HEK293T (cell line): Measurements from ENCODE around the gene RINL.

ENCODE experiments used
- CTCF ChIA-PET: fragments of 350-600 bp; formaldehyde crosslinking; extraction: SDS; loops from one replicate; lab custom pipeline; 2021; ENCODE audit warnings: antibody characterized with exemption, inconsistent platforms; lab: Yijun Ruan, JAX
- POLR2A ChIA-PET: fragments of 350-600 bp; formaldehyde crosslinking; extraction: SDS; loops from one replicate; lab custom pipeline; 2020; ENCODE audit warnings: antibody characterized with exemption, inconsistent platforms; lab: Yijun Ruan, JAX
- DNase-seq: peaks from one replicate; pipeline ENCODE4 v3.0.0; 2012; ENCODE audit warnings: mixed read lengths; ENCODE audit errors: extremely low spot score
- ARNT ChIP-seq: fragments of 450-650 bp; IDR thresholded peaks from 2 replicates; pipeline ENCODE4 v1.6.1; 2017; ENCODE audit warnings: mild to moderate bottlenecking
- BHLHE40 ChIP-seq: fragments of 450-650 bp; IDR thresholded peaks from 2 replicates; pipeline ENCODE4 v1.6.1; 2016; ENCODE audit warnings: mild to moderate bottlenecking, moderate library complexity, borderline replicate concordance
- CTBP1 ChIP-seq: fragments of 450-650 bp; IDR thresholded peaks from 2 replicates; pipeline ENCODE4 v1.6.1; 2016; ENCODE audit warnings: borderline replicate concordance
- ELF4 ChIP-seq: fragments of 450-650 bp; IDR thresholded peaks from 2 replicates; pipeline ENCODE4 v1.6.1; 2017; ENCODE audit warnings: antibody characterized with exemption
- FOXA1 ChIP-seq: fragments of 450-650 bp; IDR thresholded peaks from 2 replicates; pipeline ENCODE4 v1.6.1; 2016; ENCODE audit warnings: mild to moderate bottlenecking
- FOXK2 ChIP-seq: fragments of 450-650 bp; IDR thresholded peaks from 2 replicates; pipeline ENCODE4 v1.6.1; 2016; ENCODE audit warnings: mild to moderate bottlenecking
- FOXM1 ChIP-seq: fragments of 450-650 bp; IDR thresholded peaks from 2 replicates; pipeline ENCODE4 v1.6.1; 2017; ENCODE audit warnings: mild to moderate bottlenecking, borderline replicate concordance
- HDGF ChIP-seq: fragments of 450-650 bp; IDR thresholded peaks from 2 replicates; pipeline ENCODE4 v1.6.1; 2017; ENCODE audit warnings: antibody characterized with exemption, borderline replicate concordance
- L3MBTL2 ChIP-seq: fragments of 450-650 bp; conservative IDR thresholded peaks from 2 replicates; pipeline ENCODE4 v1.6.1; 2016; ENCODE audit warnings: mild to moderate bottlenecking
- LEF1 ChIP-seq: fragments of 450-650 bp; IDR thresholded peaks from 2 replicates; pipeline ENCODE4 v1.6.1; 2017; ENCODE audit warnings: mild to moderate bottlenecking, borderline replicate concordance
- NFRKB ChIP-seq: fragments of 450-650 bp; IDR thresholded peaks from 2 replicates; pipeline ENCODE4 v1.6.1; 2016; ENCODE audit warnings: mild to moderate bottlenecking, moderate library complexity
- SP1 ChIP-seq: fragments of 450-650 bp; IDR thresholded peaks from 2 replicates; pipeline ENCODE4 v1.6.1; 2017
- SUZ12 ChIP-seq: fragments of 450-650 bp; IDR thresholded peaks from 2 replicates; pipeline ENCODE4 v1.6.1; 2016; ENCODE audit warnings: mild to moderate bottlenecking
- TARDBP ChIP-seq: fragments of 450-650 bp; IDR thresholded peaks from 2 replicates; pipeline ENCODE4 v1.6.1; 2016
- ZNF384 ChIP-seq: fragments of 450-650 bp; IDR thresholded peaks from 2 replicates; pipeline ENCODE4 v1.6.1; 2016
- TF ChIP-seq, protein P1 (sequence below): fragments of 450-650 bp; IDR thresholded peaks from 2 replicates; pipeline ENCODE4 v1.6.1; 2016

Gene RINL

GRCh38 chr19:38908911-38909310, 30.8 kb upstream of the RINL start:
- CTCF ChIA-PET = no interaction called here
- POLR2A ChIA-PET = no interaction called here
- no peak for DNase-seq
- TF ChIP-seq NFRKB = no peak

GRCh38 chr19:38907670-38908069, 29.6 kb upstream of the RINL start:
- ChIA-PET CTCF (no interaction called here), POLR2A (no interaction called here)
- TF ChIP-seq HDGF (no peak), ZNF384 (no peak), FOXK2 (no peak), SUZ12 (no peak), TARDBP (no peak), ARNT (no peak), L3MBTL2 (no peak), LEF1 (no peak), SP1 (no peak), FOXM1 (no peak), CTBP1 (no peak), BHLHE40 (no peak), ELF4 (no peak), FOXA1 (no peak)
- TF ChIP-seq, protein P1, sequence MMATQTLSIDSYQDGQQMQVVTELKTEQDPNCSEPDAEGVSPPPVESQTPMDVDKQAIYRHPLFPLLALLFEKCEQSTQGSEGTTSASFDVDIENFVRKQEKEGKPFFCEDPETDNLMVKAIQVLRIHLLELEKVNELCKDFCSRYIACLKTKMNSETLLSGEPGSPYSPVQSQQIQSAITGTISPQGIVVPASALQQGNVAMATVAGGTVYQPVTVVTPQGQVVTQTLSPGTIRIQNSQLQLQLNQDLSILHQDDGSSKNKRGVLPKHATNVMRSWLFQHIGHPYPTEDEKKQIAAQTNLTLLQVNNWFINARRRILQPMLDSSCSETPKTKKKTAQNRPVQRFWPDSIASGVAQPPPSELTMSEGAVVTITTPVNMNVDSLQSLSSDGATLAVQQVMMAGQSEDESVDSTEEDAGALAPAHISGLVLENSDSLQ = no peak
- no peak for DNase-seq

- CTCF ChIA-PET = no interaction called here
- no peak for TF ChIP-seq CTBP1
- no peak for TF ChIP-seq FOXM1
- TF ChIP-seq SUZ12 = no peak
- TF ChIP-seq LEF1 = no peak
- TF ChIP-seq, protein P1 = no peak
- TF ChIP-seq HDGF = no peak
- TF ChIP-seq NFRKB = no peak
- no peak for TF ChIP-seq BHLHE40
- no peak for TF ChIP-seq SP1
- TF ChIP-seq ELF4 = no peak
- TF ChIP-seq ARNT = no peak
- DNase-seq = no peak
- POLR2A ChIA-PET = no interaction called here
Measured at GRCh38 chr19:38907227-38907626, 29.2 kb upstream of the RINL start.

GRCh38 chr19:38905620-38906019, 27.5 kb upstream of the RINL start:
- POLR2A ChIA-PET = interaction anchor here (1.5 kb wide), 1 partner anchor 56 kb away, joined by 3 read pairs; no protein-coding TSS in a partner anchor
- CTCF ChIA-PET = no interaction called here
- no peak for TF ChIP-seq SUZ12
- TF ChIP-seq FOXA1 = no peak
- no peak for TF ChIP-seq CTBP1
- no peak for TF ChIP-seq ARNT
- TF ChIP-seq LEF1 = no peak
- TF ChIP-seq ELF4 = no peak
- no peak for TF ChIP-seq TARDBP
- TF ChIP-seq, protein P1 = no peak
- TF ChIP-seq HDGF = no peak
- TF ChIP-seq NFRKB = no peak
- no peak for DNase-seq

GRCh38 chr19:38904581-38905539, 26.8 kb upstream of the RINL start:
- TF ChIP-seq FOXA1 = no peak
- no peak for TF ChIP-seq SP1
- TF ChIP-seq LEF1 = no peak
- no peak for TF ChIP-seq TARDBP
- no peak for TF ChIP-seq L3MBTL2
- TF ChIP-seq, protein P1 = no peak
- TF ChIP-seq ARNT = no peak
- TF ChIP-seq ZNF384 = no peak
- no peak for TF ChIP-seq FOXM1
- CTCF ChIA-PET = no interaction called here

GRCh38 chr19:38901683-38902082, 23.6 kb upstream of the RINL start:
- DNase-seq = no peak
- POLR2A ChIA-PET = no interaction called here
- no peak for TF ChIP-seq ARNT
- no peak for TF ChIP-seq ELF4
- TF ChIP-seq ZNF384 = no peak
- TF ChIP-seq CTBP1 = no peak
- TF ChIP-seq LEF1 = no peak
- no peak for TF ChIP-seq FOXK2
- no peak for TF ChIP-seq FOXA1
- TF ChIP-seq NFRKB = no peak
- TF ChIP-seq HDGF = no peak
- no peak for TF ChIP-seq L3MBTL2
- CTCF ChIA-PET = no interaction called here

More at GRCh38 chr19:38904581-38905539, 26.8 kb upstream of the RINL start:
- POLR2A ChIA-PET = interaction anchor here (1.5 kb wide), 1 partner anchor 56 kb away, joined by 3 read pairs; no protein-coding TSS in a partner anchor
- no peak for DNase-seq
